CD4-positive, alpha-beta T cell (primary cell): ENCODE results near the gene ELAPOR1. TPM values are rescaled to one million over a fixed set of nuclear protein-coding genes. Genes with fewer than 3 reads are reported as not detected.

ENCODE experiments used
- ATAC-seq: fragments of 200-7000 bp; cut with Tn5 transposase; one replicate; pipeline ENCODE4 v1.10.0; 2022; ENCODE audit warnings: mild to moderate bottlenecking; ENCODE audit not compliant: poor library complexity
- CTCF ChIA-PET: fragments of 350-600 bp; sonication (Branson Sonifier 250); formaldehyde crosslinking; loops from one replicate; lab custom pipeline; 2021; ENCODE audit warnings: antibody characterized with exemption, inconsistent platforms; lab: Charles Lee
- POLR2A ChIA-PET: fragments of 350-600 bp; sonication (Branson Sonifier 250); formaldehyde crosslinking; loops from one replicate; lab custom pipeline; 2021; ENCODE audit warnings: antibody characterized with exemption, inconsistent platforms; lab: Charles Lee
- DNase-seq, 14 experiments: peaks; one replicate each; pipeline ENCODE4 v3.0.0-alpha.2; 2013 to 2020; ENCODE audit warnings: mixed read lengths in 2 of 14
- H3K27ac ChIP-seq, 2 donors: one replicate each; pipeline versions ENCODE4 v1.5.1 to v1.7.0; 2013; ENCODE audit warnings: low read length in 2 of 2, low read depth in 1 of 2, mild to moderate bottlenecking in 1 of 2
- H3K27me3 ChIP-seq, 2 experiments: 1 replicate in 1 of 2; 2 replicates in 1 of 2; pipeline versions ENCODE4 v1.6.1 to v1.7.0; 2013; ENCODE audit warnings: low read length in 2 of 2, control low read depth in 1 of 2, mild to moderate bottlenecking in 1 of 2, moderate library complexity in 1 of 2; ENCODE audit not compliant: insufficient read depth in 2 of 2, control insufficient read depth in 1 of 2
- H3K36me3 ChIP-seq: one replicate; pipeline ENCODE4 v1.6.1; 2013; ENCODE audit warnings: low read length, control low read depth; ENCODE audit not compliant: insufficient read depth
- H3K4me1 ChIP-seq: one replicate; pipeline ENCODE4 v1.6.1; 2013; ENCODE audit warnings: low read length, control low read depth; ENCODE audit not compliant: insufficient read depth
- H3K4me3 ChIP-seq: one replicate; pipeline ENCODE4 v1.5.1; 2013; ENCODE audit warnings: mild to moderate bottlenecking, low read length, moderate library complexity
- H3K9me3 ChIP-seq, 2 experiments: 1 replicate in 1 of 2; 2 replicates in 1 of 2; pipeline versions ENCODE4 v1.6.1 to v1.7.0; 2013; ENCODE audit warnings: low read length in 2 of 2, mild to moderate bottlenecking in 2 of 2, control low read depth in 1 of 2, moderate library complexity in 1 of 2; ENCODE audit not compliant: control insufficient read depth in 1 of 2, insufficient read depth in 1 of 2
- H3K27ac Mint-ChIP-seq: one replicate; pipeline ENCODE4 v1.8.0; 2020; ENCODE audit warnings: mixed read lengths
- H3K27me3 Mint-ChIP-seq: one replicate; pipeline ENCODE4 v1.8.0; 2021; ENCODE audit warnings: mixed read lengths
- H3K36me3 Mint-ChIP-seq: one replicate; pipeline ENCODE4 v1.8.0; 2021; ENCODE audit warnings: low read depth, mixed read lengths
- H3K4me1 Mint-ChIP-seq: one replicate; pipeline ENCODE4 v1.8.0; 2021; ENCODE audit warnings: low read depth, mixed read lengths
- H3K4me3 Mint-ChIP-seq: one replicate; pipeline ENCODE4 v1.8.0; 2020; ENCODE audit warnings: mild to moderate bottlenecking, mixed read lengths
- H3K9me3 Mint-ChIP-seq: one replicate; pipeline ENCODE4 v1.8.0; 2020; ENCODE audit warnings: mixed read lengths
- intact Hi-C, 2 experiments: fragments of 100-400 bp; cut with DNase I in 1 of 2; cut with micrococcal nuclease in 1 of 2; formaldehyde crosslinking; loops; one replicate each; pipeline versions ENCODE4 v1.15.1 to v1.9.0; 2023 to 2025; cut with DNase I, micrococcal nuclease
- total RNA-seq, 174 experiments: library from RNA in 2 of 174; stranded (reverse) in 2 of 174; gene quantifications; one replicate each; pipeline ENCODE4 v1.2.3 and lab custom pipeline; 2021 to 2026
- TF ChIP-seq, protein P1 (sequence below): fragments of 200-600 bp; IDR thresholded peaks from one replicate; pipeline ENCODE4 v1.8.0; 2022; ENCODE audit warnings: antibody characterized with exemption, mild to moderate bottlenecking

Gene ELAPOR1
- total RNA-seq, 2 experiments from 2014 or later = 14.2 to 16.1 TPM

DNA sequence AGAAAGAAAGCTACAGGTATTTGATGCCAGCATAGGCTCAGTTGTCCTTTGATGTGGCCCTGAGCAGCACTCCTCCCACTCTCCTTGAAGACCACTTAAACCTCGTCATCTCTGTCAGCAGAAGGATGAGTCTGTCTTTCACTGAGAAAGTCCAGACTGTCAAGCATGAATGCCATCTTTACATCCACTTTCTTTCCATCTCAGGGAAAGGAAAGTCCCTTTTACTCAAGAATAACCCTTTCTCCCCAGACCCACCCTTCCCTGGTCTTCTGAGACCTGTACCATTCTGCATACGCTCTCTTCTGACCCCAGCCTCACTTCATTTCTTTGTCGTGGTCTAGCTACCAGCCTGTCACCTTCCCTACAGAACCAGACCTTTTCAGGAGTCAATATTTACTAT is 4.0 kb upstream of the ELAPOR1 start:
- POLR2A ChIA-PET = interaction anchor here (6.9 kb wide), 1 partner anchor 10 kb away, joined by 126 read pairs; no protein-coding TSS in a partner anchor

DNA sequence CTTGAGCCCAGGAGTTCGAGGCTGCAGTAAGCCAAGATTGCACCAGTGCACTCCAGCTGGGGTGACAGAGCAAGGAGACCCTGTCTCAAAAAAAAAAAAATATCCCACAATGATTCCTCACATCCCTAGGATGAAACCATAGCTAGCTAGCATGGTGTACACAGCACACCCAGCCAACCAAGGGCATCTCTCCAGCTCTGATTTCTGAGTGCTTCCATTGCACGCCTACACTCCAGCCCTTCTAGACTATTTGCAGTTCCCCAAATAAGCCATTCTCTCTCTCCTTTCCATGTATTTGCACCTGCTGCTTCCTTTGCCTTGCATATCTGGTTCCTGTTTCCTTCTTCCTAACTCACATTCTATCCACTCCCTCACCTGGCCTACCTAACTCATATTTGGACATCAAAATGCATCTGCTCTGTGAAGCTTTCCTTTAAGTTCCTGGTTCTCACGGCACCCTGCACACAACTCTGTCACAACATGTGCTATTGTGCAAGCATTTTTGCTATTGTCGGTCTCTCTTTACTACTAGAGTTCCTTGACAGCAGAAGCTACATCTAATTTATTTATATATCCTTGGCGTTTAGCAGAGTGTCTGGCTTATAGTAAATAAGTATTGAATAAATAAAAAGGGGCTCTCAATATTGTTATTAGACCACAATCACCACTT is 2.4 kb upstream of the ELAPOR1 start:
- peaks cover 31% of the 10 kb centered on the region for H3K4me1 Mint-ChIP-seq

More for the DNA sequence above, 4.0 kb upstream of the ELAPOR1 start:
- TF ChIP-seq, protein P1, sequence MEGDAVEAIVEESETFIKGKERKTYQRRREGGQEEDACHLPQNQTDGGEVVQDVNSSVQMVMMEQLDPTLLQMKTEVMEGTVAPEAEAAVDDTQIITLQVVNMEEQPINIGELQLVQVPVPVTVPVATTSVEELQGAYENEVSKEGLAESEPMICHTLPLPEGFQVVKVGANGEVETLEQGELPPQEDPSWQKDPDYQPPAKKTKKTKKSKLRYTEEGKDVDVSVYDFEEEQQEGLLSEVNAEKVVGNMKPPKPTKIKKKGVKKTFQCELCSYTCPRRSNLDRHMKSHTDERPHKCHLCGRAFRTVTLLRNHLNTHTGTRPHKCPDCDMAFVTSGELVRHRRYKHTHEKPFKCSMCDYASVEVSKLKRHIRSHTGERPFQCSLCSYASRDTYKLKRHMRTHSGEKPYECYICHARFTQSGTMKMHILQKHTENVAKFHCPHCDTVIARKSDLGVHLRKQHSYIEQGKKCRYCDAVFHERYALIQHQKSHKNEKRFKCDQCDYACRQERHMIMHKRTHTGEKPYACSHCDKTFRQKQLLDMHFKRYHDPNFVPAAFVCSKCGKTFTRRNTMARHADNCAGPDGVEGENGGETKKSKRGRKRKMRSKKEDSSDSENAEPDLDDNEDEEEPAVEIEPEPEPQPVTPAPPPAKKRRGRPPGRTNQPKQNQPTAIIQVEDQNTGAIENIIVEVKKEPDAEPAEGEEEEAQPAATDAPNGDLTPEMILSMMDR = no peak
- H3K4me1 Mint-ChIP-seq = peaks cover 29% of the 10 kb centered on the region
- H3K9me3 ChIP-seq = no peaks in the 10 kb centered on the region
- H3K4me1 ChIP-seq = peaks cover 26% of the 10 kb centered on the region
- H3K4me3 ChIP-seq = no peak overlapping the region
- CTCF ChIA-PET = interaction anchor here (8.0 kb wide), 1 partner anchor 9 kb away, joined by 104 read pairs; no protein-coding TSS in a partner anchor
- no peaks in the 10 kb centered on the region for H3K9me3 Mint-ChIP-seq
- peaks cover 9% of the 10 kb centered on the region for H3K27me3 Mint-ChIP-seq
- DNase-seq (no peak), ATAC-seq (no peak)
- no peaks in the 10 kb centered on the region for H3K36me3 ChIP-seq
- peaks cover 12% of the 10 kb centered on the region for H3K36me3 Mint-ChIP-seq
- H3K27me3 ChIP-seq = no peaks in the 10 kb centered on the region
- H3K4me3 Mint-ChIP-seq = no peak overlapping the region
- H3K27ac Mint-ChIP-seq = no peak overlapping the region
- intact Hi-C loops = loop anchor here (5.0 to 10.0 kb wide), 9 partner anchors 68 to 593 kb away; partner anchors contain the start of genes SARS1 (in 2 of the 2), ATXN7L2 (in 1 of the 2), CLCC1 (in 1 of the 2) and PRPF38B (in 1 of the 2)
- no peak overlapping the region for H3K27ac ChIP-seq

More for the DNA sequence above, 2.4 kb upstream of the ELAPOR1 start:
- H3K4me3 ChIP-seq = no peak overlapping the region
- H3K4me1 ChIP-seq = peaks cover 26% of the 10 kb centered on the region
- CTCF ChIA-PET = interaction anchor here (1.8 to 8.0 kb wide), 7 partner anchors 11 to 421 kb away, joined by 3 to 104 read pairs (median 10); partner anchors contain the start of genes TMEM167B and WDR47
- TF ChIP-seq, protein P1 = no peak
- Mint-ChIP-seq H3K4me3 (no peak overlapping the region), H3K9me3 (no peaks in the 10 kb centered on the region), H3K36me3 (peaks cover 12% of the 10 kb centered on the region), H3K27ac (peak overlapping the region; percentile 98), H3K27me3 (peaks cover 9% of the 10 kb centered on the region)
- DNase-seq = peak in 3 of 14 experiments; percentile 2 to 39 (median 35)
- no peak for ATAC-seq
- intact Hi-C loops = loop anchor here (1.0 to 10.0 kb wide), 16 partner anchors 11 to 594 kb away; partner anchors contain the start of genes CLCC1 (in 2 of the 2), PRPF38B (in 2 of the 2), SARS1 (in 2 of the 2) and ATXN7L2 (in 1 of the 2)
- no peaks in the 10 kb centered on the region for H3K27me3 ChIP-seq
- POLR2A ChIA-PET = interaction anchor here (1.5 to 6.9 kb wide), 6 partner anchors 11 to 419 kb away, joined by 7 to 126 read pairs (median 11); partner anchors contain the start of genes PRPF38B, SARS1, TAF13 and TMEM167B
- H3K36me3 ChIP-seq = no peaks in the 10 kb centered on the region
- H3K9me3 ChIP-seq = no peaks in the 10 kb centered on the region
- no peak overlapping the region for H3K27ac ChIP-seq
